ENCODE data around the gene TMEM41B.

- TF ChIP-seq REST (IDR thresholded peaks at IDR 0.05): no peak
- no peak for TF ChIP-seq CTCF (IDR thresholded peaks at IDR 0.05; ENCODE audit: low read depth, low read length, missing input control)
- TF ChIP-seq JUND (IDR thresholded peaks at IDR 0.05): no peak
- no peak for TF ChIP-seq ZBTB33 (IDR thresholded peaks at IDR 0.05)
- TF ChIP-seq ATF3 (IDR thresholded peaks at IDR 0.05): no peak
- TF ChIP-seq MAX (IDR thresholded peaks at IDR 0.05): no peak
- no peak for TF ChIP-seq RAD21 (IDR thresholded peaks at IDR 0.05)
- no peak for TF ChIP-seq RXRA (IDR thresholded peaks at IDR 0.05)
- TF ChIP-seq YY1 (IDR thresholded peaks at IDR 0.05): no peak
- no peak for TF ChIP-seq GABPA (IDR thresholded peaks at IDR 0.05 in 1 of 2, conservative IDR thresholded peaks at IDR 0.05 in 1 of 2)
- no peak for TF ChIP-seq SP1 (IDR thresholded peaks at IDR 0.05)
- TF ChIP-seq EGR1 (IDR thresholded peaks at IDR 0.05; ENCODE audit: low read depth in 2 of 2): no peak
Measured at GRCh38 chr11:9357041-9357440, 42.6 kb upstream of the TMEM41B start.

Measured in liver (tissue), 3 donors.